HG03558 (cell line): Measurements from ENCODE around the gene ATXN7L1.

Source experiments
- ATAC-seq: cut with Tn5 transposase; IDR thresholded peaks from one replicate; pipeline ENCODE4 v1.9.1; 2021; ENCODE audit warnings: moderate number of reproducible peaks; ENCODE audit not compliant: unreplicated experiment; ENCODE audit errors: extremely low read depth

Gene ATXN7L1

GRCh38 chr7:105876091-105876963 is at the start of gene ATXN7L1:
ATXN7L1 (minus strand) TSS chr7:105876599; CDS start chr7:105876558, 41 bp downstream.
- no peak for ATAC-seq

GRCh38 chr7:105926131-105926530 is 49.7 kb upstream of the ATXN7L1 start:
- ATAC-seq: no peak

- peak; percentile 43 for ATAC-seq
Observed at GRCh38 chr7:105924945-105925344, 48.5 kb upstream of the ATXN7L1 start.

- no peak for ATAC-seq
Observed at GRCh38 chr7:105920766-105921165, 44.4 kb upstream of the ATXN7L1 start.

- ATAC-seq: no peak
Observed at GRCh38 chr7:105917659-105918058, 41.3 kb upstream of the ATXN7L1 start.

GRCh38 chr7:105916603-105917002 is 40.2 kb upstream of the ATXN7L1 start:
- no peak for ATAC-seq

- ATAC-seq: no peak
Observed at GRCh38 chr7:105913947-105914346, 37.5 kb upstream of the ATXN7L1 start.

- ATAC-seq: no peak
Observed at GRCh38 chr7:105911961-105912575, 35.7 kb upstream of the ATXN7L1 start.

GRCh38 chr7:105910172-105910571 is 33.8 kb upstream of the ATXN7L1 start:
- no peak for ATAC-seq

GRCh38 chr7:105909742-105910141 is 33.3 kb upstream of the ATXN7L1 start:
- ATAC-seq: no peak

- ATAC-seq: no peak
Observed at GRCh38 chr7:105907129-105907846, 30.9 kb upstream of the ATXN7L1 start.

GRCh38 chr7:105906695-105907094 is 30.3 kb upstream of the ATXN7L1 start:
- no peak for ATAC-seq

- ATAC-seq: no peak
Observed at GRCh38 chr7:105905910-105906568, 29.6 kb upstream of the ATXN7L1 start.

- ATAC-seq: no peak
Observed at GRCh38 chr7:105905209-105905909, 29.0 kb upstream of the ATXN7L1 start.

GRCh38 chr7:105904064-105904463 is 27.7 kb upstream of the ATXN7L1 start:
- no peak for ATAC-seq

- ATAC-seq: no peak
Observed at GRCh38 chr7:105902325-105902911, 26.0 kb upstream of the ATXN7L1 start.

GRCh38 chr7:105897999-105898398 is 21.6 kb upstream of the ATXN7L1 start:
- no peak for ATAC-seq

GRCh38 chr7:105896407-105896911 is 20.1 kb upstream of the ATXN7L1 start:
- no peak for ATAC-seq

GRCh38 chr7:105894131-105894530 is 17.7 kb upstream of the ATXN7L1 start:
- ATAC-seq: no peak
